HAP-1 (cell line): Measurements from ENCODE around the gene COL10A1.

Source experiments
- DNase-seq, 2 experiments: peaks; one replicate each; pipeline ENCODE4 v3.0.0-alpha.2; 2016 to 2020; ENCODE audit warnings: low spot score in 2 of 2
- H3K27me3 ChIP-seq: fragments of 250-450 bp; sonication (Bioruptor Pico); 2 replicates; pipeline ENCODE4 v1.5.1; 2020; ENCODE audit warnings: low read depth, mild to moderate bottlenecking, moderate library complexity
- H3K36me3 ChIP-seq: fragments of 250-450 bp; sonication (Bioruptor Pico); replicated peaks from 2 replicates; pipeline ENCODE4 v1.5.1; 2020; ENCODE audit warnings: mild to moderate bottlenecking
- H3K4me1 ChIP-seq: fragments of 250-450 bp; sonication (Bioruptor Pico); 2 replicates; pipeline ENCODE4 v1.5.1; 2020; ENCODE audit warnings: mild to moderate bottlenecking
- H3K4me3 ChIP-seq: fragments of 250-450 bp; sonication (Bioruptor Pico); 2 replicates; pipeline ENCODE4 v1.5.1; 2020; ENCODE audit warnings: mild to moderate bottlenecking, moderate library complexity
- H3K9me3 ChIP-seq: fragments of 250-450 bp; sonication (Bioruptor Pico); 2 replicates; pipeline ENCODE4 v1.5.1; 2020; ENCODE audit warnings: mild to moderate bottlenecking, moderate library complexity
- in situ Hi-C: fragments of 300-500 bp; cut with MboI; formaldehyde crosslinking; loops from 3 replicates; pipeline ENCODE4 v1.14.3; 2020; ENCODE audit warnings: low sequenced_read_pairs, inconsistent platforms, mixed read lengths

Gene COL10A1

GRCh38 chr6:116088946-116089345 is 37.0 kb downstream of the COL10A1 start:
- H3K4me3 ChIP-seq: no peak overlapping the region
- no peak for DNase-seq
- in situ Hi-C loops: no loop called here
- no peaks in the 10 kb centered on the region for H3K4me1 ChIP-seq
- no peaks in the 10 kb centered on the region for H3K36me3 ChIP-seq
- H3K27me3 ChIP-seq: 0 out of 2 replicates have a peak, but pooled peaks cover 3% of the 10 kb centered on the region
- H3K9me3 ChIP-seq: no peaks in the 10 kb centered on the region

GRCh38 chr6:116087437-116088027 is 38.4 kb downstream of the COL10A1 start:
- 0 out of 2 replicates have a peak, but pooled peaks cover 3% of the 10 kb centered on the region for H3K27me3 ChIP-seq
- in situ Hi-C loops: no loop called here

GRCh38 chr6:116084284-116084683 is 41.6 kb downstream of the COL10A1 start:
- Histone ChIP-seq H3K27me3 (0 out of 2 replicates have a peak, but pooled peaks cover 5% of the 10 kb centered on the region), H3K36me3 (no peaks in the 10 kb centered on the region), H3K4me3 (no peak overlapping the region), H3K4me1 (no peaks in the 10 kb centered on the region), H3K9me3 (no peaks in the 10 kb centered on the region)
- in situ Hi-C loops: no loop called here
- no peak for DNase-seq

More at GRCh38 chr6:116087437-116088027, 38.4 kb downstream of the COL10A1 start:
- DNase-seq: no peak
- no peaks in the 10 kb centered on the region for H3K4me1 ChIP-seq
- no peaks in the 10 kb centered on the region for H3K36me3 ChIP-seq
- no peak overlapping the region for H3K4me3 ChIP-seq
- H3K9me3 ChIP-seq: no peaks in the 10 kb centered on the region

- Histone ChIP-seq H3K9me3 (no peaks in the 10 kb centered on the region), H3K36me3 (no peaks in the 10 kb centered on the region), H3K27me3 (0 out of 2 replicates have a peak, but pooled peaks cover 5% of the 10 kb centered on the region), H3K4me1 (no peaks in the 10 kb centered on the region), H3K4me3 (no peak overlapping the region)
- no peak for DNase-seq
- in situ Hi-C loops: no loop called here
Observed at GRCh38 chr6:116083052-116083451, 42.9 kb downstream of the COL10A1 start.

- Histone ChIP-seq H3K36me3 (no peaks in the 10 kb centered on the region), H3K4me1 (no peaks in the 10 kb centered on the region), H3K9me3 (no peaks in the 10 kb centered on the region), H3K4me3 (no peak overlapping the region), H3K27me3 (0 out of 2 replicates have a peak, but pooled peaks cover 3% of the 10 kb centered on the region)
- no peak for DNase-seq
- in situ Hi-C loops: no loop called here
Observed at GRCh38 chr6:116078945-116079344, 47.0 kb downstream of the COL10A1 start.

GRCh38 chr6:116078522-116078921 is 47.4 kb downstream of the COL10A1 start:
- no peak for DNase-seq
- in situ Hi-C loops: no loop called here
- Histone ChIP-seq H3K4me3 (no peak overlapping the region), H3K4me1 (no peaks in the 10 kb centered on the region), H3K36me3 (no peaks in the 10 kb centered on the region), H3K9me3 (no peaks in the 10 kb centered on the region), H3K27me3 (peaks cover 4% of the 10 kb centered on the region; the same call in 1 of the 2 replicates)

- no peak for DNase-seq
- in situ Hi-C loops: no loop called here
Observed at GRCh38 chr6:116074732-116075390, 51.1 kb downstream of the COL10A1 start.

GRCh38 chr6:116073765-116074440 is 52.0 kb downstream of the COL10A1 start:
- no peaks in the 10 kb centered on the region for H3K9me3 ChIP-seq
- DNase-seq: no peak
- in situ Hi-C loops: no loop called here
- H3K4me3 ChIP-seq: no peak overlapping the region
- no peaks in the 10 kb centered on the region for H3K36me3 ChIP-seq
- H3K27me3 ChIP-seq: peaks cover 3% of the 10 kb centered on the region; the same call in 1 of the 2 replicates
- H3K4me1 ChIP-seq: no peaks in the 10 kb centered on the region

More at GRCh38 chr6:116074732-116075390, 51.1 kb downstream of the COL10A1 start:
- Histone ChIP-seq H3K9me3 (no peaks in the 10 kb centered on the region), H3K4me1 (no peaks in the 10 kb centered on the region), H3K4me3 (no peak overlapping the region), H3K36me3 (no peaks in the 10 kb centered on the region), H3K27me3 (peaks cover 3% of the 10 kb centered on the region; the same call in 1 of the 2 replicates)

- H3K27me3 ChIP-seq: peaks cover 3% of the 10 kb centered on the region; the same call in 1 of the 2 replicates
- H3K4me1 ChIP-seq: no peaks in the 10 kb centered on the region
- in situ Hi-C loops: no loop called here
- H3K4me3 ChIP-seq: no peak overlapping the region
- H3K9me3 ChIP-seq: no peaks in the 10 kb centered on the region
- no peaks in the 10 kb centered on the region for H3K36me3 ChIP-seq
- no peak for DNase-seq
Observed at GRCh38 chr6:116072368-116072767, 53.6 kb downstream of the COL10A1 start.

- in situ Hi-C loops: no loop called here
- no peaks in the 10 kb centered on the region for H3K4me1 ChIP-seq
- H3K27me3 ChIP-seq: peaks cover 3% of the 10 kb centered on the region; the same call in 1 of the 2 replicates
- H3K9me3 ChIP-seq: no peaks in the 10 kb centered on the region
- DNase-seq: no peak
- no peaks in the 10 kb centered on the region for H3K36me3 ChIP-seq
- H3K4me3 ChIP-seq: no peak overlapping the region
Observed at GRCh38 chr6:116070616-116071389, 55.1 kb downstream of the COL10A1 start.

GRCh38 chr6:116070101-116070500 is 55.8 kb downstream of the COL10A1 start:
- no peak for DNase-seq
- Histone ChIP-seq H3K27me3 (peaks cover 3% of the 10 kb centered on the region; the same call in 1 of the 2 replicates), H3K4me1 (no peaks in the 10 kb centered on the region), H3K36me3 (no peaks in the 10 kb centered on the region), H3K4me3 (no peak overlapping the region), H3K9me3 (no peaks in the 10 kb centered on the region)
- in situ Hi-C loops: no loop called here
